ENCODE data around the gene MOSPD3.

GRCh38 chr7:100641463-100641859 is 29.1 kb downstream of the MOSPD3 start, which contains the start of gene TFR2:
- TF ChIP-seq, protein P1, sequence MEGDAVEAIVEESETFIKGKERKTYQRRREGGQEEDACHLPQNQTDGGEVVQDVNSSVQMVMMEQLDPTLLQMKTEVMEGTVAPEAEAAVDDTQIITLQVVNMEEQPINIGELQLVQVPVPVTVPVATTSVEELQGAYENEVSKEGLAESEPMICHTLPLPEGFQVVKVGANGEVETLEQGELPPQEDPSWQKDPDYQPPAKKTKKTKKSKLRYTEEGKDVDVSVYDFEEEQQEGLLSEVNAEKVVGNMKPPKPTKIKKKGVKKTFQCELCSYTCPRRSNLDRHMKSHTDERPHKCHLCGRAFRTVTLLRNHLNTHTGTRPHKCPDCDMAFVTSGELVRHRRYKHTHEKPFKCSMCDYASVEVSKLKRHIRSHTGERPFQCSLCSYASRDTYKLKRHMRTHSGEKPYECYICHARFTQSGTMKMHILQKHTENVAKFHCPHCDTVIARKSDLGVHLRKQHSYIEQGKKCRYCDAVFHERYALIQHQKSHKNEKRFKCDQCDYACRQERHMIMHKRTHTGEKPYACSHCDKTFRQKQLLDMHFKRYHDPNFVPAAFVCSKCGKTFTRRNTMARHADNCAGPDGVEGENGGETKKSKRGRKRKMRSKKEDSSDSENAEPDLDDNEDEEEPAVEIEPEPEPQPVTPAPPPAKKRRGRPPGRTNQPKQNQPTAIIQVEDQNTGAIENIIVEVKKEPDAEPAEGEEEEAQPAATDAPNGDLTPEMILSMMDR (IDR thresholded peaks at IDR 0.05; ENCODE audit: extremely low read depth in 1 of 2, insufficient read depth in 1 of 2, low read depth in 1 of 2, low read length in 2 of 2) = no peak
- TF ChIP-seq EZH2 (IDR thresholded peaks at IDR 0.05; ENCODE audit: borderline replicate concordance, low read depth, low read length, severe bottlenecking) (no peak), POLR2A (IDR thresholded peaks at IDR 0.05; ENCODE audit: low read depth, low read length) (no peak), POLR2AphosphoS5 (IDR thresholded peaks at IDR 0.05; ENCODE audit: insufficient read depth, low read depth, low read length) (no peak)

Measured in endothelial cell of umbilical vein (primary cell).